Hepatocyte (in vitro differentiated cells): Measurements from ENCODE around the gene AMOTL1. TPM values are rescaled to one million over a fixed set of nuclear protein-coding genes. Genes with fewer than 3 reads are reported as not detected.
"Not testable (repeated sequence)": the region's sequence is repeated elsewhere in the genome, so short reads cannot be mapped to it uniquely, and the experiment has no call there.

Experiments used
- DNase-seq: peaks from one replicate; pipeline ENCODE4 v3.0.0-alpha.2; 2016; ENCODE audit warnings: low spot score
- H2AFZ ChIP-seq: fragments of 200-600 bp; sonication (generic); 2 replicates; pipeline ENCODE4 v1.6.0; 2016; ENCODE audit warnings: antibody characterized with exemption, mild to moderate bottlenecking
- H3K27ac ChIP-seq: fragments of 200-600 bp; sonication (generic); 2 replicates; pipeline ENCODE4 v1.5.1; 2016; ENCODE audit warnings: mild to moderate bottlenecking
- H3K27me3 ChIP-seq: fragments of 200-600 bp; sonication (generic); 2 replicates; pipeline ENCODE4 v1.6.1; 2016
- H3K36me3 ChIP-seq: fragments of 200-600 bp; sonication (generic); replicated peaks from 2 replicates; pipeline ENCODE4 v1.5.1; 2016; ENCODE audit warnings: low read depth; ENCODE audit not compliant: insufficient read depth
- H3K4me1 ChIP-seq: fragments of 200-600 bp; sonication (generic); 2 replicates; pipeline ENCODE4 v1.5.1; 2016; ENCODE audit warnings: mild to moderate bottlenecking, moderate library complexity; ENCODE audit not compliant: insufficient read depth
- H3K4me2 ChIP-seq: fragments of 200-600 bp; sonication (generic); 2 replicates; pipeline ENCODE4 v1.6.0; 2016
- H3K4me3 ChIP-seq: fragments of 200-600 bp; sonication (generic); 2 replicates; pipeline ENCODE4 v1.5.1; 2016; ENCODE audit warnings: mild to moderate bottlenecking
- H3K79me2 ChIP-seq: fragments of 200-600 bp; sonication (generic); 2 replicates; pipeline ENCODE4 v1.6.0; 2017; ENCODE audit warnings: mild to moderate bottlenecking
- H3K9me2 ChIP-seq: fragments of 200-600 bp; sonication (generic); replicated peaks from 2 replicates; pipeline ENCODE4 v1.6.0; 2017; ENCODE audit warnings: mild to moderate bottlenecking; ENCODE audit not compliant: insufficient read depth
- H3K9me3 ChIP-seq: fragments of 200-600 bp; sonication (generic); 2 replicates; pipeline ENCODE4 v1.5.1; 2016; ENCODE audit warnings: low read depth, mild to moderate bottlenecking
- H4K20me1 ChIP-seq: fragments of 200-600 bp; sonication (generic); 2 replicates; pipeline ENCODE4 v1.6.0; 2016; ENCODE audit warnings: mild to moderate bottlenecking; ENCODE audit not compliant: insufficient read depth, poor library complexity, severe bottlenecking
- EZH2 ChIP-seq: fragments of 200-600 bp; sonication (generic); IDR thresholded peaks from 2 replicates; pipeline ENCODE4 v1.6.1; 2016; ENCODE audit warnings: antibody characterized with exemption, mild to moderate bottlenecking, borderline replicate concordance
- EZH2phosphoT487 ChIP-seq: fragments of 200-600 bp; sonication (generic); IDR thresholded peaks from one replicate; pipeline ENCODE4 v1.6.1; 2018; ENCODE audit warnings: antibody characterized with exemption, mild to moderate bottlenecking, low read depth, moderate library complexity; ENCODE audit not compliant: unreplicated experiment, severe bottlenecking
- WGBS: methylation state at CpG from one replicate; pipeline ENCODE4 v1.1.6; 2016; ENCODE audit warnings: low lambda C conversion rate; ENCODE audit errors: missing lambda C conversion rate; 5-methylcytosine and 5-hydroxymethylcytosine counted together
- polyA plus RNA-seq: library from polyadenylated mRNA; unstranded; fragments of >200 nt; fragmentation: Nextera tagmentation; extraction: Ambion mirVana; gene quantifications from 2 replicates; pipeline ENCODE4 v1.2.1, GENCODE V29; 2016
- total RNA-seq: library from RNA; depleted of rRNA; stranded (reverse); fragments of >200 nt; gene quantifications from 2 replicates; pipeline ENCODE4 v1.2.3, GENCODE V29; 2014
- TF ChIP-seq, protein P1 (sequence below): fragments of 200-600 bp; sonication (generic); IDR thresholded peaks from 2 replicates; pipeline ENCODE4 v1.5.1; 2016; ENCODE audit warnings: antibody characterized with exemption, mild to moderate bottlenecking; ENCODE audit not compliant: poor library complexity

The AMOTL1 gene
- total and polyA plus RNA-seq, 2 experiments from 2014 or later: 23.8 to 57.7 TPM

- H4K20me1 ChIP-seq: peaks cover 13% of the 10 kb centered on the region
- H3K36me3 ChIP-seq: no peaks in the 10 kb centered on the region
- TF ChIP-seq EZH2: no peak
- TF ChIP-seq, protein P1, sequence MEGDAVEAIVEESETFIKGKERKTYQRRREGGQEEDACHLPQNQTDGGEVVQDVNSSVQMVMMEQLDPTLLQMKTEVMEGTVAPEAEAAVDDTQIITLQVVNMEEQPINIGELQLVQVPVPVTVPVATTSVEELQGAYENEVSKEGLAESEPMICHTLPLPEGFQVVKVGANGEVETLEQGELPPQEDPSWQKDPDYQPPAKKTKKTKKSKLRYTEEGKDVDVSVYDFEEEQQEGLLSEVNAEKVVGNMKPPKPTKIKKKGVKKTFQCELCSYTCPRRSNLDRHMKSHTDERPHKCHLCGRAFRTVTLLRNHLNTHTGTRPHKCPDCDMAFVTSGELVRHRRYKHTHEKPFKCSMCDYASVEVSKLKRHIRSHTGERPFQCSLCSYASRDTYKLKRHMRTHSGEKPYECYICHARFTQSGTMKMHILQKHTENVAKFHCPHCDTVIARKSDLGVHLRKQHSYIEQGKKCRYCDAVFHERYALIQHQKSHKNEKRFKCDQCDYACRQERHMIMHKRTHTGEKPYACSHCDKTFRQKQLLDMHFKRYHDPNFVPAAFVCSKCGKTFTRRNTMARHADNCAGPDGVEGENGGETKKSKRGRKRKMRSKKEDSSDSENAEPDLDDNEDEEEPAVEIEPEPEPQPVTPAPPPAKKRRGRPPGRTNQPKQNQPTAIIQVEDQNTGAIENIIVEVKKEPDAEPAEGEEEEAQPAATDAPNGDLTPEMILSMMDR: no peak
- no peak for TF ChIP-seq EZH2phosphoT487
- peaks cover 83% of the 10 kb centered on the region for H3K79me2 ChIP-seq
- WGBS: 66% methylated on average over 4 of the region's 4 CpGs
- H3K9me3 ChIP-seq: no peaks in the 10 kb centered on the region
- no peak for DNase-seq
- H3K4me3 ChIP-seq: no peak overlapping the region
- no peaks in the 10 kb centered on the region for H3K9me2 ChIP-seq
- no peak overlapping the region for H2AFZ ChIP-seq
- peaks cover 12% of the 10 kb centered on the region for H3K4me1 ChIP-seq
- no peaks in the 10 kb centered on the region for H3K27me3 ChIP-seq
- no peak overlapping the region for H3K4me2 ChIP-seq
- no peak overlapping the region for H3K27ac ChIP-seq
Measured at GRCh38 chr11:94806419-94806818, 38.3 kb downstream of the AMOTL1 start.

GRCh38 chr11:94809251-94809650, 41.1 kb downstream of the AMOTL1 start:
- H3K27me3 ChIP-seq: no peaks in the 10 kb centered on the region
- H2AFZ ChIP-seq: no peak overlapping the region
- DNase-seq: no peak
- TF ChIP-seq, protein P1: no peak
- TF ChIP-seq EZH2phosphoT487: no peak
- no peak for TF ChIP-seq EZH2
- H3K27ac ChIP-seq: no peak overlapping the region
- H3K4me1 ChIP-seq: peaks cover 21% of the 10 kb centered on the region
- H3K4me3 ChIP-seq: no peak overlapping the region
- no peaks in the 10 kb centered on the region for H3K36me3 ChIP-seq
- H3K79me2 ChIP-seq: peaks cover 61% of the 10 kb centered on the region
- H4K20me1 ChIP-seq: peaks cover 4% of the 10 kb centered on the region
- WGBS: 87% methylated on average over 5 of the region's 5 CpGs
- H3K9me3 ChIP-seq: no peaks in the 10 kb centered on the region
- H3K4me2 ChIP-seq: no peak overlapping the region
- no peaks in the 10 kb centered on the region for H3K9me2 ChIP-seq

GRCh38 chr11:94812724-94813720, 44.9 kb downstream of the AMOTL1 start:
- peak overlapping the region; percentile 70 for H3K27ac ChIP-seq
- H3K27me3 ChIP-seq, H4K20me1 ChIP-seq, H3K36me3 ChIP-seq, H3K4me1 ChIP-seq, H3K4me3 ChIP-seq, H2AFZ ChIP-seq, H3K9me3 ChIP-seq, H3K9me2 ChIP-seq, DNase-seq: not testable (repeated sequence)
- H3K79me2 ChIP-seq: peaks cover 58% of the 10 kb centered on the region
- WGBS: 91% methylated on average over 8 of the region's 9 CpGs
- H3K4me2 ChIP-seq: peak overlapping the region; percentile 14

DNA sequence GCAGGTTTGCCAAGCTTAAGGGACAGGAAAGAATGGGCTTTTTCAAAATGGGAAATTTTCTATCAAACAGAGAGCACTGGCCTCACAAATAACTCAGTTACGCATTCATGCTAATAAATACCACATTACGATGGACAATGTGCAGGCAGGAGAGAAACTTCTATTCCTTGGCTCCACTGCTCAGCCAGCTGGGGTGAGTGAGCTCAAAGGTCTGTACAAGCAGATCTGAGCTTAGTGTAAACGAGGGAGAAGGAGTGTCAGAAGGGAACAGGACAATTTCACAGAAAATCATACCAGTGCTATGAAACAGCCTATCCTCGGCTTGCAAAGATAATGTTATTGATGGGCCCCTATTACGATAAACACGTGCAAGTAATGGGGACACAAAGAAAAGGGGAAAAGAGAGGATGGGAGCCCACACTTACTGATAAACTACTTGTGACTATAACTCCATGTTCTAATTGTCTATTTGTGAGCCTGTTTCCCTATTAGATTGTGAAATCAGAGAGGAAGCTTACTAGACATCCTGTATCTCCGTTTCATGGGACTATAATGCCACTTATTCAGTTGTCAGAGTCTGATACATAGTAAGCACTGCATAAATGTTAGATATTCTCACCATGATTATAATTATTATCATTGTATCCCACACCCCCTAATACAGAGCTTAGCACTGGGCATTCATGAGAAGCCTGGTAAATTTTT, 46.3 kb downstream of the AMOTL1 start:
- H3K4me2 ChIP-seq: peak overlapping the region; percentile 15
- H3K27ac ChIP-seq: peak overlapping the region; percentile 70
- H3K4me1 ChIP-seq: peaks cover 9% of the 10 kb centered on the region
- WGBS: 80% methylated on average over 7 of the region's 7 CpGs
- H3K9me3 ChIP-seq: peaks cover 4% of the 10 kb centered on the region
- TF ChIP-seq, protein P1: no peak
- TF ChIP-seq EZH2: no peak
- TF ChIP-seq EZH2phosphoT487: no peak
- no peak overlapping the region for H2AFZ ChIP-seq
- H3K9me2 ChIP-seq: no peaks in the 10 kb centered on the region
- H3K27me3 ChIP-seq: no peaks in the 10 kb centered on the region
- no peak for DNase-seq
- peaks cover 58% of the 10 kb centered on the region for H3K79me2 ChIP-seq
- H3K36me3 ChIP-seq: no peaks in the 10 kb centered on the region
- H3K4me3 ChIP-seq: no peak overlapping the region
- H4K20me1 ChIP-seq: no peaks in the 10 kb centered on the region
